H9 (cell line): ENCODE measurements around the gene DCLRE1C. TPM values are rescaled to one million over a fixed set of nuclear protein-coding genes. Genes with fewer than 3 reads are reported as not detected.
"Not testable (repeated sequence)": the region's sequence is repeated elsewhere in the genome, so short reads cannot be mapped to it uniquely, and the experiment has no call there.

Experiments
- DNase-seq: peaks from one replicate; pipeline ENCODE4 v3.0.0-alpha.2; 2017
- H2AFZ ChIP-seq: one replicate; pipeline ENCODE4 v1.6.1; 2013; ENCODE audit warnings: mild to moderate bottlenecking, low read length, control low read depth, moderate library complexity
- H2AK5ac ChIP-seq: 2 replicates; pipeline ENCODE4 v1.6.1; 2013; ENCODE audit warnings: low read length, control low read depth, mixed read lengths; ENCODE audit not compliant: insufficient read length
- H2BK120ac ChIP-seq: one replicate; pipeline ENCODE4 v1.6.1; 2013; ENCODE audit warnings: low read depth, mild to moderate bottlenecking, low read length, control low read depth, inconsistent platforms; ENCODE audit not compliant: poor library complexity, severe bottlenecking
- H2BK12ac ChIP-seq: 2 replicates; pipeline ENCODE4 v1.6.1; 2013; ENCODE audit warnings: low read length, control low read depth, mixed read lengths, low read depth; ENCODE audit not compliant: insufficient read length
- H2BK15ac ChIP-seq: 2 replicates; pipeline ENCODE4 v1.6.1; 2013; ENCODE audit warnings: low read depth, low read length, control low read depth
- H2BK20ac ChIP-seq: one replicate; pipeline ENCODE4 v1.6.1; 2013; ENCODE audit warnings: low read depth, mild to moderate bottlenecking, low read length, control low read depth, inconsistent platforms; ENCODE audit not compliant: poor library complexity, severe bottlenecking
- H2BK5ac ChIP-seq: 2 replicates; pipeline ENCODE4 v1.6.1; 2013; ENCODE audit warnings: low read length, control low read depth, mixed read lengths; ENCODE audit not compliant: insufficient read length
- H3K14ac ChIP-seq: 2 replicates; pipeline ENCODE4 v1.6.1; 2013; ENCODE audit warnings: low read length, control low read depth; ENCODE audit not compliant: insufficient read depth
- H3K18ac ChIP-seq: 2 replicates; pipeline ENCODE4 v1.6.1; 2013; ENCODE audit warnings: low read depth, mild to moderate bottlenecking, mixed read lengths, low read length, control low read depth; ENCODE audit not compliant: insufficient read length
- H3K23ac ChIP-seq: 2 replicates; pipeline ENCODE4 v1.6.1; 2013; ENCODE audit warnings: low read length, control low read depth, mixed read lengths, low read depth; ENCODE audit not compliant: insufficient read length
- H3K23me2 ChIP-seq: 2 replicates; pipeline ENCODE4 v1.6.1; 2013; ENCODE audit warnings: low read depth, mild to moderate bottlenecking, mixed read lengths, low read length, control low read depth; ENCODE audit not compliant: insufficient read length, poor library complexity, severe bottlenecking
- H3K27ac ChIP-seq: 2 replicates; pipeline ENCODE4 v1.5.1; 2013; ENCODE audit warnings: low read length, control low read depth, mixed read lengths, low read depth; ENCODE audit not compliant: insufficient read length
- H3K27me3 ChIP-seq: 2 replicates; pipeline ENCODE4 v1.6.1; 2013; ENCODE audit warnings: low read length, control low read depth, inconsistent platforms; ENCODE audit not compliant: insufficient read depth
- H3K4ac ChIP-seq: 2 replicates; pipeline ENCODE4 v1.6.1; 2013; ENCODE audit warnings: low read depth, mild to moderate bottlenecking, control low read depth, inconsistent platforms, low read length, moderate library complexity
- H3K4me1 ChIP-seq: 2 replicates; pipeline ENCODE4 v1.6.1; 2013; ENCODE audit warnings: low read length, control low read depth, inconsistent platforms; ENCODE audit not compliant: insufficient read depth
- H3K4me2 ChIP-seq: 2 replicates; pipeline ENCODE4 v1.6.1; 2013; ENCODE audit warnings: low read length, control low read depth, mixed read lengths; ENCODE audit not compliant: insufficient read length, insufficient read depth
- H3K56ac ChIP-seq: 2 replicates; pipeline ENCODE4 v1.6.1; 2013; ENCODE audit warnings: low read depth, mild to moderate bottlenecking, mixed read lengths, low read length, control low read depth; ENCODE audit not compliant: insufficient read length
- H3K79me1 ChIP-seq: 2 replicates; pipeline ENCODE4 v1.6.1; 2013; ENCODE audit warnings: low read depth, mild to moderate bottlenecking, moderate library complexity, low read length, control low read depth, inconsistent platforms; ENCODE audit not compliant: insufficient read depth, poor library complexity, severe bottlenecking
- H3K79me2 ChIP-seq: 2 replicates; pipeline ENCODE4 v1.6.1; 2013; ENCODE audit warnings: low read length, control low read depth, inconsistent platforms; ENCODE audit not compliant: insufficient read depth
- H3K9ac ChIP-seq: 2 replicates; pipeline ENCODE4 v1.6.1; 2013; ENCODE audit warnings: low read length, control low read depth, mixed read lengths; ENCODE audit not compliant: insufficient read length; ENCODE audit errors: extremely low read depth
- H3K9me3 ChIP-seq: one replicate; pipeline ENCODE4 v1.6.1; 2013; ENCODE audit warnings: low read depth, low read length, inconsistent platforms; ENCODE audit not compliant: control insufficient read depth
- H3T11ph ChIP-seq: one replicate; pipeline ENCODE4 v1.6.1; 2013; ENCODE audit warnings: mild to moderate bottlenecking, low read length, control low read depth, inconsistent platforms
- H4K20me1 ChIP-seq: one replicate; pipeline ENCODE4 v1.6.1; 2013; ENCODE audit not compliant: control insufficient read depth, insufficient read length, insufficient read depth
- H4K5ac ChIP-seq: 2 replicates; pipeline ENCODE4 v1.6.1; 2013; ENCODE audit warnings: low read depth, mild to moderate bottlenecking, mixed read lengths, low read length, control low read depth; ENCODE audit not compliant: insufficient read length
- H4K8ac ChIP-seq: replicated peaks from 2 replicates; pipeline ENCODE4 v1.6.1; 2013; ENCODE audit warnings: low read length, control low read depth, mixed read lengths, low read depth; ENCODE audit not compliant: insufficient read length
- H4K91ac ChIP-seq: 2 replicates; pipeline ENCODE4 v1.6.1; 2013; ENCODE audit warnings: low read depth, mild to moderate bottlenecking, moderate library complexity, mixed read lengths, low read length, control low read depth; ENCODE audit not compliant: insufficient read length
- H3K27ac Mint-ChIP-seq, 3 experiments: 2 replicates in 2 of 3; 3 replicates in 1 of 3; pipeline ENCODE4 v1.8.0; 2020 to 2021; ENCODE audit warnings: mixed read lengths in 3 of 3, mild to moderate bottlenecking in 1 of 3, moderate library complexity in 1 of 3
- H3K27me3 Mint-ChIP-seq: 2 replicates; pipeline ENCODE4 v1.8.0; 2021; ENCODE audit warnings: low read depth, mild to moderate bottlenecking, moderate library complexity, mixed read lengths
- H3K36me3 Mint-ChIP-seq, 3 experiments: 2 replicates in 2 of 3; 3 replicates in 1 of 3; pipeline ENCODE4 v1.8.0; 2020 to 2021; ENCODE audit warnings: low read depth in 3 of 3, mixed read lengths in 3 of 3; ENCODE audit not compliant: insufficient read depth in 1 of 3
- H3K4me1 Mint-ChIP-seq, 2 experiments: 2 replicates each; pipeline ENCODE4 v1.8.0; 2020; ENCODE audit warnings: mixed read lengths in 2 of 2
- H3K4me3 Mint-ChIP-seq, 2 experiments: 2 replicates in 1 of 2; 3 replicates in 1 of 2; pipeline ENCODE4 v1.8.0; 2020 to 2021; ENCODE audit warnings: mild to moderate bottlenecking in 2 of 2, mixed read lengths in 2 of 2, moderate library complexity in 1 of 2
- H3K9me3 Mint-ChIP-seq, 2 experiments: 2 replicates in 1 of 2; 3 replicates in 1 of 2; pipeline ENCODE4 v1.8.0; 2020; ENCODE audit warnings: mild to moderate bottlenecking in 2 of 2, mixed read lengths in 2 of 2, moderate library complexity in 1 of 2
- WGBS: extraction: QIAGEN DNeasy Blood & Tissue Kit; methylation state at CpG from one replicate; pipeline ENCODE4 v1.1.7; 2013; ENCODE audit warnings: missing lambda C conversion rate, low lambda C conversion rate, mixed read lengths; ENCODE audit not compliant: insufficient read length; ENCODE audit errors: extremely low coverage; 5-methylcytosine and 5-hydroxymethylcytosine counted together
- total RNA-seq: library from RNA; stranded (reverse); gene quantifications from 2 replicates; pipeline ENCODE4 v1.2.1, GENCODE V29; 2021

Gene DCLRE1C
- total RNA-seq, 1 experiment from 2014 or later = 15.2 TPM

DNA sequence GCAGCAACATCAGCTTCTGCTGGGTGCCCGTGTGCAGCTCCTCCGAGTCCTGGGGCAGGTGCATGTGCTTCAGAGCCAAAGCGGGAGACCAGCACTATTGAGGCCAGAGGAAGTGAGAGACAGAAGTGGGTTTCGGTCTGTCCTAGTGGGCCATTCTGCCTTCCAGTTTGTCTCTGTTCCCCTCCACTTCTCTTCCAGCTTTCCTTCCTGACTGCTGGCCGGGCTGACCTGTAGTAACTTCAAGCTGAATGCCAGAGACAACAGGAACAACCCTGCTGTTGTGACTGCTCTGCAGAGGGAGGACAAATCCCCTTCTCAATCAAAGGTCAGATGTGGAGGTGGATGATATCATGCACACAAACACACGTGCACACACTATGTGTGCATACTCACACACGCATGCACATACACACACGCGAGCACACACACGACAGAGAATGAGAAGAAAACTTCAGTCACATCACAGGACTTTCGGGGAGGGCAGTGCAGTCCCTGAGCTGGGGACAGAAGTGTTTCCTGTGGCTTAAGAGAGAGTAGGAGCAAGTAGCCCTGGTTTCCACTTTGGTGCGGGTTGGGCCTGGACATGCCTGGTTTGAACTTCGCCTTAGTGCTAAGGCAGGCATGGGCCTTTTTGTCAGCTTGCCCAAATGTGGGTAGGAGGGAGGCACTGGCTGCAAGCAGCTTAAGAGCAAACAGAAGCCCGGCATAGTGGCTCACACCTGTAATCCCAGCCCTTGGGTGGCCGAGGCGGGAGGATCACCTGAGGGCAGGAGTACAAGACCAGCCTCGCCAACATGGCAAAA, 11.5 kb downstream of the DCLRE1C start:
- not testable (repeated sequence) for DNase-seq, H4K8ac ChIP-seq, H3K79me2 ChIP-seq, H3K4me1 Mint-ChIP-seq, H2BK20ac ChIP-seq, H3K23ac ChIP-seq, H3K4me2 ChIP-seq, H3K56ac ChIP-seq, H3K79me1 ChIP-seq, H3K23me2 ChIP-seq, H2BK120ac ChIP-seq, H3K4ac ChIP-seq, H2AK5ac ChIP-seq, H3K18ac ChIP-seq, H2BK5ac ChIP-seq, H3K9me3 Mint-ChIP-seq, H3K14ac ChIP-seq, H2AFZ ChIP-seq, H2BK15ac ChIP-seq, H4K20me1 ChIP-seq, H3K4me3 Mint-ChIP-seq, H4K5ac ChIP-seq, H3K27ac ChIP-seq, H3K27me3 Mint-ChIP-seq, H3K9ac ChIP-seq, H3K4me1 ChIP-seq, H3K27me3 ChIP-seq, H2BK12ac ChIP-seq, H4K91ac ChIP-seq, H3K9me3 ChIP-seq, H3T11ph ChIP-seq
- Mint-ChIP-seq H3K36me3 (peaks cover 10 to 51% (median 33%) of the 10 kb centered on the region in 3 experiments), H3K27ac (0 out of 7 replicates have a peak overlapping the region, but pooled peaks of 1 of the 3 experiments have one; percentile 2)
- WGBS = no CpG with 5 or more reads among the region's 17 CpGs

DNA sequence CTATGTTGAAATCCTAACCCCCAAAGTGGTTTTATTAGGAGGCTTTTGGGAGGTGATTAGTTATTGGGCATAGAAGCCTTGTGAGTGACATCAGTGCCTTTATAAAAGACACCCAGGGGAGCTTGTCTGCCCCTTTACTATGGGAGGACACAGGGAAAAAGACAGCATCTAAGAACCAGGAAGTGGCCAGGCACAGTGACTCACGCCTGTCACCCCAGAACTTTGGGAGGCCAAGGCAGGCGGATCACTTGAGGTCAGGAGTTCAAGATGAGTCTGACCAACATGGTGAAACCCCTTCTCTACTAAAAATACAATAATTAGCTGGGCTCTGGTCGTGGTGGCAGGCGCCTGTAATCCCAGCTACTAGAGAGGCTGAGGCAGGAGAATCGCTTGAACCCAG, 14.9 kb downstream of the DCLRE1C start:
- not testable (repeated sequence) for H4K8ac ChIP-seq, H3K4ac ChIP-seq, H3K27me3 ChIP-seq, H3K9me3 ChIP-seq, H3K56ac ChIP-seq, H3K23me2 ChIP-seq, H2BK12ac ChIP-seq, H3K23ac ChIP-seq, H4K91ac ChIP-seq, H3K79me2 ChIP-seq, H2AK5ac ChIP-seq, H3K79me1 ChIP-seq, H3K14ac ChIP-seq, H3T11ph ChIP-seq, H3K27ac Mint-ChIP-seq, DNase-seq, H4K5ac ChIP-seq, H3K27me3 Mint-ChIP-seq, H3K4me1 ChIP-seq, H3K4me3 Mint-ChIP-seq, H2BK5ac ChIP-seq, H3K9me3 Mint-ChIP-seq, H2BK120ac ChIP-seq, H4K20me1 ChIP-seq, H3K9ac ChIP-seq, H2BK15ac ChIP-seq, H3K4me1 Mint-ChIP-seq, H3K27ac ChIP-seq, H2BK20ac ChIP-seq, H3K18ac ChIP-seq, H2AFZ ChIP-seq, H3K4me2 ChIP-seq
- peaks cover 9 to 54% (median 41%) of the 10 kb centered on the region in 3 experiments; a peak in 6 of 7 replicates for H3K36me3 Mint-ChIP-seq
- no CpG with 5 or more reads among the region's 5 CpGs for WGBS
